SK-N-SH (cell line): ENCODE data around the gene NRSN1. TPM values are rescaled to one million over a fixed set of nuclear protein-coding genes. Genes with fewer than 3 reads are reported as not detected.

Experiments
- CTCF ChIA-PET: fragments of 300-600, 350-600 bp; formaldehyde crosslinking; extraction: SDS; loops from one replicate; lab custom pipeline; 2021; lab: Yijun Ruan, JAX
- POLR2A ChIA-PET: fragments of 350-600 bp; sonication (Branson Sonifier 250); formaldehyde crosslinking; extraction: SDS; loops from one replicate; lab custom pipeline; 2020; ENCODE audit warnings: antibody characterized with exemption, inconsistent platforms; lab: Yijun Ruan, JAX
- DNase-seq: peaks from one replicate; pipeline ENCODE4 v3.0.0; 2012
- H2AFZ ChIP-seq: fragments of 200-600 bp; sonication (generic); 2 replicates; pipeline ENCODE4 v1.8.1; 2016; ENCODE audit warnings: antibody characterized with exemption, mild to moderate bottlenecking, low read depth
- H3F3A ChIP-seq: fragments of 200-600 bp; sonication (generic); replicated peaks from 2 replicates; pipeline ENCODE3; 2016; ENCODE audit warnings: antibody characterized with exemption, mild to moderate bottlenecking; ENCODE audit not compliant: insufficient read depth
- H3K27ac ChIP-seq, 2 experiments: fragments of 200-500 bp in 1 of 2; fragments of 200-600 bp in 1 of 2; sonication (Bioruptor generic) in 1 of 2; sonication (generic), shearing (Covaris generic) in 1 of 2; 2 replicates each; pipeline versions ENCODE4 v1.5.1 to v1.6.1; 2014 to 2016; ENCODE audit warnings: low read depth in 2 of 2, inconsistent platforms in 1 of 2, low read length in 1 of 2, mild to moderate bottlenecking in 1 of 2, mixed read lengths in 1 of 2
- H3K27me3 ChIP-seq: fragments of 200-600 bp; sonication (generic), shearing (Covaris generic); 2 replicates; pipeline ENCODE4 v1.6.1; 2016; ENCODE audit warnings: mixed run types; ENCODE audit not compliant: insufficient read depth
- H3K36me3 ChIP-seq, 2 experiments: fragments of 200-500 bp in 1 of 2; fragments of 200-600 bp in 1 of 2; sonication (Bioruptor generic) in 1 of 2; sonication (generic) in 1 of 2; replicated peaks in 1 of 2; 2 replicates each; pipeline versions ENCODE3 to v1.5.1; 2014 to 2016; ENCODE audit warnings: low read length in 1 of 2, mild to moderate bottlenecking in 1 of 2; ENCODE audit not compliant: insufficient read depth in 2 of 2, control insufficient read depth in 1 of 2
- H3K4me1 ChIP-seq, 2 experiments: fragments of 200-500 bp in 1 of 2; fragments of 200-600 bp in 1 of 2; sonication (Bioruptor generic) in 1 of 2; sonication (generic), shearing (Covaris generic) in 1 of 2; 2 replicates each; pipeline versions ENCODE4 v1.5.1 to v1.6.1; 2014 to 2016; ENCODE audit warnings: low read depth in 1 of 2, low read length in 1 of 2, mixed run types in 1 of 2; ENCODE audit not compliant: insufficient read depth in 2 of 2, control insufficient read depth in 1 of 2
- H3K4me2 ChIP-seq: fragments of 200-600 bp; sonication (generic), shearing (Covaris generic); 2 replicates; pipeline ENCODE4 v1.6.1; 2017; ENCODE audit warnings: mixed run types
- H3K4me3 ChIP-seq, 2 experiments: fragments of 200-500 bp in 1 of 2; fragments of 200-600 bp in 1 of 2; sonication (Bioruptor generic) in 1 of 2; sonication (generic), shearing (Covaris generic) in 1 of 2; 2 replicates each; pipeline versions ENCODE4 v1.5.1 to v1.8.1; 2014 to 2016; ENCODE audit warnings: low read depth in 2 of 2, inconsistent platforms in 1 of 2, low read length in 1 of 2, mild to moderate bottlenecking in 1 of 2, mixed read lengths in 1 of 2, moderate library complexity in 1 of 2
- H3K79me2 ChIP-seq: fragments of 200-600 bp; sonication (generic); 2 replicates; pipeline ENCODE4 v1.8.1; 2017; ENCODE audit warnings: mild to moderate bottlenecking; ENCODE audit not compliant: insufficient read depth
- H3K9ac ChIP-seq: fragments of 200-600 bp; sonication (generic); 2 replicates; pipeline ENCODE4 v1.6.1; 2017; ENCODE audit warnings: mixed run types
- H3K9me2 ChIP-seq: fragments of 200-600 bp; sonication (generic); 2 replicates; pipeline ENCODE4 v1.6.1; 2017; ENCODE audit warnings: mixed run types
- H3K9me3 ChIP-seq: fragments of 200-600 bp; sonication (generic); 2 replicates; pipeline ENCODE4 v1.6.1; 2017; ENCODE audit warnings: mixed run types, mild to moderate bottlenecking, moderate library complexity
- H4K20me1 ChIP-seq: fragments of 200-600 bp; sonication (generic); 2 replicates; pipeline ENCODE4 v1.6.1; 2017; ENCODE audit warnings: mild to moderate bottlenecking, mixed run types; ENCODE audit not compliant: insufficient read depth
- EP300 ChIP-seq, 2 experiments: IDR thresholded peaks; 2 replicates each; pipeline versions ENCODE4 v1.4.0 to v1.6.1; 2012; ENCODE audit warnings: borderline replicate concordance in 1 of 2, low read depth in 1 of 2, low read length in 1 of 2
- FOSL2 ChIP-seq: IDR thresholded peaks from 2 replicates; pipeline ENCODE4 v1.4.0; 2012; ENCODE audit warnings: low read depth, mild to moderate bottlenecking, moderate library complexity, borderline replicate concordance
- FOXM1 ChIP-seq: IDR thresholded peaks from 2 replicates; pipeline ENCODE4 v1.4.0; 2012; ENCODE audit warnings: low read depth, mild to moderate bottlenecking
- GABPA ChIP-seq: IDR thresholded peaks from 2 replicates; pipeline ENCODE4 v1.4.0; 2012; ENCODE audit warnings: low read depth, mild to moderate bottlenecking
- GATA2 ChIP-seq: sonication (generic); formaldehyde crosslinking; IDR thresholded peaks from 2 replicates; pipeline ENCODE4 v1.5.0; 2020; ENCODE audit warnings: mild to moderate bottlenecking, missing genetic modification reagents
- IRF3 ChIP-seq: fragments of 150-350 bp; IDR thresholded peaks from 2 replicates; pipeline ENCODE4 v1.6.1; 2016; ENCODE audit warnings: mild to moderate bottlenecking, low read depth, low read length
- MEF2A ChIP-seq: IDR thresholded peaks from 2 replicates; pipeline ENCODE4 v1.4.0; 2012; ENCODE audit warnings: low read depth, borderline replicate concordance
- NRF1 ChIP-seq: IDR thresholded peaks from 2 replicates; pipeline ENCODE4 v1.6.1; 2012; ENCODE audit warnings: low read depth, mild to moderate bottlenecking, low read length
- RAD21 ChIP-seq: IDR thresholded peaks from 2 replicates; pipeline ENCODE4 v1.6.1; 2012; ENCODE audit warnings: mild to moderate bottlenecking, low read length
- REST ChIP-seq: IDR thresholded peaks from 2 replicates; pipeline ENCODE4 v1.6.1; 2012; ENCODE audit warnings: mild to moderate bottlenecking, low read depth, low read length, moderate library complexity
- RFX5 ChIP-seq: IDR thresholded peaks from 2 replicates; pipeline ENCODE4 v1.6.1; 2012; ENCODE audit warnings: mild to moderate bottlenecking, improper control_type of control experiment, low read length
- TAF1 ChIP-seq: IDR thresholded peaks from 2 replicates; pipeline ENCODE4 v1.6.1; 2012; ENCODE audit warnings: low read depth, mild to moderate bottlenecking, low read length, moderate library complexity, borderline replicate concordance
- TEAD4 ChIP-seq: IDR thresholded peaks from 2 replicates; pipeline ENCODE4 v1.4.0; 2012; ENCODE audit warnings: mild to moderate bottlenecking, borderline replicate concordance; ENCODE audit not compliant: insufficient read depth
- USF2 ChIP-seq: fragments of 150-350 bp; IDR thresholded peaks from 2 replicates; pipeline ENCODE4 v1.6.1; 2017; ENCODE audit warnings: antibody characterized with exemption, low read length, low read depth, borderline replicate concordance
- WGBS: methylation state at CpG from one replicate; pipeline ENCODE4 v1.1.6; 2017; ENCODE audit warnings: low lambda C conversion rate; 5-methylcytosine and 5-hydroxymethylcytosine counted together
- polyA plus RNA-seq, 3 experiments: library from polyadenylated mRNA; depleted of rRNA; stranded (reverse); fragments of >200 nt; gene quantifications; 2 replicates each; pipeline ENCODE4 v1.2.3, GENCODE V29; 2012

Gene NRSN1
- polyA plus RNA-seq, 1 of the 3 experiments (the other 2 are of a cell fraction) = 0.02 TPM

GRCh38 chr6:24193364-24193763 lies 67.3 kb downstream of the NRSN1 start (continued):
- no peak for TF ChIP-seq USF2
- no peak for TF ChIP-seq GATA2 (CRISPR knock-in tag)

GRCh38 chr6:24194978-24195700 lies 69.1 kb downstream of the NRSN1 start:
- CTCF ChIA-PET = interaction anchor here (0.8 to 1.2 kb wide), 2 partner anchors 10 kb away, joined by 3 read pairs; no protein-coding TSS in a partner anchor
- Histone ChIP-seq H3K27ac (no peak overlapping the region; a peak in 1 of 4 replicates), H3K9ac (no peak overlapping the region), H3F3A (no peaks in the 10 kb centered on the region)
- TF ChIP-seq NRF1 (no peak), RFX5 (no peak), RAD21 (no peak), MEF2A (no peak), FOXM1 (no peak), GATA2 (CRISPR knock-in tag) (no peak), IRF3 (no peak), FOSL2 (no peak), EP300 (IDR thresholded peaks at IDR 0.05; ENCODE audit: borderline replicate concordance in 1 of 2, low read depth in 1 of 2, low read length in 1 of 2) (no peak), GABPA (no peak), TAF1 (no peak), REST (no peak), TEAD4 (no peak)
- TF ChIP-seq, all 33 proteins: peak for 0
- Histone ChIP-seq H3K9me2 (no peaks in the 10 kb centered on the region), H4K20me1 (no peaks in the 10 kb centered on the region), H3K79me2 (no peaks in the 10 kb centered on the region), H3K4me1 (peaks cover 0 to 12% of the 10 kb centered on the region in 2 experiments; a peak in 2 of 4 replicates), H3K27me3 (no peaks in the 10 kb centered on the region), H3K36me3 (no peaks in the 10 kb centered on the region), H3K9me3 (no peaks in the 10 kb centered on the region), H3K4me2 (no peak overlapping the region), H3K4me3 (no peak overlapping the region), H2AFZ (no peak overlapping the region)
- POLR2A ChIA-PET = no interaction called here
- DNase-seq = no peak
- WGBS = 61% methylated on average over 2 of the region's 2 CpGs
